ENCODE results near the gene AGBL1.

DNA sequence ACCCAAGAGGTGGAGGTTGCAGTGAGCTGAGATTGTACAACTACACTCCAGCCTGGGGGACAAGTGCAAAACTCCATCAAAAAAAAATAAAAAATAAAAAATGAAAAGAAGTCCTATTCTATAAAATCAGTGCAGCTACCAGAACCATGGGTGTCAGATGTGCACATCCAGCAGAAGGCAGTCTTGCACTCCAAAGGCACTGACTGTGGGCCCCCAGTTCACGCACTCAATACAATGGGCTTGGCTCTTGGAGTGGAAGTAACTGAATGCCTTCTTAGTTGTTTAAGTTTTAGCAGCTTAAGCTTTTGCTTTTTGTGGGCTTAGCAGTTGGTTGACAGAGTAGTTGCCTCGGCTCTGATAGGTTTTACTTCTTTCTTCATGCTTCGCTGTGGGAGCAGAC lies 141.4 kb downstream of the AGBL1 start:
- TF ChIP-seq POLR2A (IDR thresholded peaks at IDR 0.05; ENCODE audit: low read length) (no peak), NR3C1 (IDR thresholded peaks at IDR 0.05) (no peak)

Measured in A549 (cell line).